Breast epithelium (tissue), 4 donors: Measurements from ENCODE around the gene CHST1. TPM values are rescaled to one million over a fixed set of nuclear protein-coding genes. Genes with fewer than 3 reads are reported as not detected.

ENCODE experiments used
- DNase-seq, 2 donors: peaks; one replicate each; pipeline ENCODE4 v3.0.0-alpha.2; 2019; ENCODE audit warnings: low spot score in 2 of 2
- H3K27ac ChIP-seq, 2 donors: fragments of 200-600 bp; sonication (generic) in 1 of 2; one replicate each; pipeline ENCODE4 v1.5.1; 2016 to 2019; ENCODE audit warnings: mild to moderate bottlenecking in 1 of 2
- H3K27me3 ChIP-seq, 2 donors: fragments of 200-600 bp; sonication (generic) in 1 of 2; one replicate each; pipeline versions ENCODE4 v1.5.1 to v1.6.0; 2017 to 2019; ENCODE audit warnings: control low read depth in 1 of 2, mild to moderate bottlenecking in 1 of 2
- H3K36me3 ChIP-seq: fragments of 200-600 bp; one replicate; pipeline ENCODE4 v1.5.1; 2019
- H3K4me1 ChIP-seq, 2 donors: fragments of 200-600 bp; sonication (generic); one replicate each; pipeline ENCODE4 v1.5.1; 2016 to 2019; ENCODE audit warnings: control low read depth in 1 of 2
- H3K4me3 ChIP-seq, 3 donors: fragments of 200-600 bp; sonication (generic); 1 replicate in 2 of 3; 2 replicates in 1 of 3; pipeline ENCODE4 v1.5.1; 2016 to 2019; ENCODE audit warnings: mild to moderate bottlenecking in 3 of 3, moderate library complexity in 2 of 3
- H3K9me3 ChIP-seq, 2 donors: fragments of 200-600 bp; sonication (generic) in 1 of 2; one replicate each; pipeline ENCODE4 v1.5.1; 2016 to 2019; ENCODE audit warnings: control low read depth in 1 of 2
- POLR2A ChIP-seq: fragments of 450-650 bp; IDR thresholded peaks from one replicate; pipeline ENCODE4 v1.6.1; 2016; ENCODE audit warnings: antibody characterized with exemption, mild to moderate bottlenecking, moderate library complexity
- POLR2AphosphoS5 ChIP-seq, 3 donors: sonication (generic); formaldehyde crosslinking; IDR thresholded peaks; one replicate each; pipeline ENCODE4 v1.6.1; 2017; ENCODE audit warnings: antibody characterized with exemption in 3 of 3
- intact Hi-C: fragments of 100-400 bp; cut with DNase I; formaldehyde crosslinking; loops from one replicate; pipeline ENCODE4 v1.15.1; 2023; ENCODE audit warnings: low total_unique reads
- total RNA-seq, 3 donors: library from RNA; depleted of rRNA; stranded (reverse); fragments of >200 nt; gene quantifications; one replicate each; pipeline ENCODE4 v1.1.0, GENCODE V29; 2016
- TF ChIP-seq, protein P1 (sequence below), 3 donors: fragments of 450-650 bp; IDR thresholded peaks; one replicate each; pipeline ENCODE4 v1.5.1; 2016 to 2017; ENCODE audit warnings: antibody characterized with exemption in 3 of 3, mild to moderate bottlenecking in 3 of 3, moderate library complexity in 3 of 3

CHST1 gene
- total RNA-seq, 3 donors from 2014 or later: 1.8 to 3.6 (median 2.2) TPM

DNA sequence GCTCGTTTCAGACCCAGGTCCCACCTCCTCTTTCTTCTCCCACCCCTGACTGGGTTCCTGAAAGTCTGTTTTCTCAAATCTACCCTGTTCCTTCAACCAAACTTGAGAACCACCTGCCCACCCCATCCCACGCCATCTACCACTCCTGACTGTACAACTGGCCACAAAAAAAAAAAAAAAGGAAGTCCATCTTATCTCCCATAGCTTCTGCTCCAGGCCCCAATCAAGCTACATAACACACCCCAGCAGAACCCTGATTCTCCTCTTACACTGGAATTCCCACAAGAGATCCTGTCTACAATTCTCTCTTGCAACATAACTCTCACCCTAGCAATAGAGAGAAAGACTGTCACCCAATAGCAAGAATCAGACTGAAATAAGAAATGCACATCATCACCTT lies 39.2 kb upstream of the CHST1 start:
- Histone ChIP-seq H3K36me3 (no peaks in the 10 kb centered on the region), H3K27me3 (peaks cover 0 to 15% of the 10 kb centered on the region in 2 donors), H3K9me3 (no peaks in the 10 kb centered on the region), H3K4me3 (no peak overlapping the region), H3K4me1 (no peaks in the 10 kb centered on the region), H3K27ac (no peak overlapping the region)
- no peak for DNase-seq
- intact Hi-C loops: no loop called here
- TF ChIP-seq POLR2A: no peak
- TF ChIP-seq, protein P1, sequence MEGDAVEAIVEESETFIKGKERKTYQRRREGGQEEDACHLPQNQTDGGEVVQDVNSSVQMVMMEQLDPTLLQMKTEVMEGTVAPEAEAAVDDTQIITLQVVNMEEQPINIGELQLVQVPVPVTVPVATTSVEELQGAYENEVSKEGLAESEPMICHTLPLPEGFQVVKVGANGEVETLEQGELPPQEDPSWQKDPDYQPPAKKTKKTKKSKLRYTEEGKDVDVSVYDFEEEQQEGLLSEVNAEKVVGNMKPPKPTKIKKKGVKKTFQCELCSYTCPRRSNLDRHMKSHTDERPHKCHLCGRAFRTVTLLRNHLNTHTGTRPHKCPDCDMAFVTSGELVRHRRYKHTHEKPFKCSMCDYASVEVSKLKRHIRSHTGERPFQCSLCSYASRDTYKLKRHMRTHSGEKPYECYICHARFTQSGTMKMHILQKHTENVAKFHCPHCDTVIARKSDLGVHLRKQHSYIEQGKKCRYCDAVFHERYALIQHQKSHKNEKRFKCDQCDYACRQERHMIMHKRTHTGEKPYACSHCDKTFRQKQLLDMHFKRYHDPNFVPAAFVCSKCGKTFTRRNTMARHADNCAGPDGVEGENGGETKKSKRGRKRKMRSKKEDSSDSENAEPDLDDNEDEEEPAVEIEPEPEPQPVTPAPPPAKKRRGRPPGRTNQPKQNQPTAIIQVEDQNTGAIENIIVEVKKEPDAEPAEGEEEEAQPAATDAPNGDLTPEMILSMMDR (IDR thresholded peaks at IDR 0.05): no peak
- TF ChIP-seq POLR2AphosphoS5 (IDR thresholded peaks at IDR 0.05): no peak

DNA sequence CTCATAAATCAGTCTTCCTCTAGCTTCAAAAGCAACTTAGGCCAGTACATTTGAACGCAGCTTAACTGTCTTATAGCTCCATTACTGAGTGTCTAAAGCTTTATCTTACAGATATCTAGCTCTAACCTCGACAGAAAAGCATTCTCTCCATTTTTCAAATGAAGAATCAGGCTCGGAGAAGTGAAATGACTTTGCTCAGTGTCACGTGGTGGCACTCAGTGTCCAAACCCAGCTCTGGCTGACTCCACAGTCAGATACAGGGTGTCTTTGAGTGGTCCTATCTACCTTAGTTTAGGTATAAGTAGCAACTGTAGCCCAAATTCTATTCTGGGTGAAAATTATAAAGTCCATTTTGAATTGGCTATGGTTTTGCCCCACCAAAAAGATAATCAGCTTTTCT lies 38.7 kb upstream of the CHST1 start:
- H3K27ac ChIP-seq: no peak overlapping the region
- no peak overlapping the region for H3K4me3 ChIP-seq
- H3K4me1 ChIP-seq: no peaks in the 10 kb centered on the region
- intact Hi-C loops: no loop called here
- TF ChIP-seq POLR2AphosphoS5 (IDR thresholded peaks at IDR 0.05): no peak
- TF ChIP-seq, protein P1 (IDR thresholded peaks at IDR 0.05): no peak
- no peak for TF ChIP-seq POLR2A
- H3K36me3 ChIP-seq: no peaks in the 10 kb centered on the region
- no peak for DNase-seq
- no peaks in the 10 kb centered on the region for H3K9me3 ChIP-seq
- H3K27me3 ChIP-seq: peaks cover 0 to 15% of the 10 kb centered on the region in 2 donors

DNA sequence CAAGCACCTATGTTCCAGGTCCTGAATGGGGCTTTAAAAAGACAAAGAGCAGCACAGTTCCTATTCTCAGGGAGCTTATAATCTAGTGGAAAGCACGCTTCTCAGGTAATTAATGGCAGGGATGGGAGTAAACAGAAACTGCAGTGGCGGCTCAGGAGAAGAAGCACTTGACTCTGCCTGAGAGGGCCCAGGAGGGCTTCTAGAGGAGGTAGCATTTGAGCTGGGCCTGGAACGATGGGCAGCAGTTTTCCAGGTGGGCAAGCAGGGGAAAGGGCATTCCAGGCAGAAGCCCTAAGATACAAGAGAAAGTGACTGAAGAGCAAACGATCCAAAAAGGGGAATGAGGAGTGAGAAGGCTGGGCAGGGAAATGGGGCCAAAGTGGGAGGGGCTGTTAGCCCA lies 37.1 kb upstream of the CHST1 start:
- Histone ChIP-seq H3K9me3 (no peaks in the 10 kb centered on the region), H3K4me3 (no peak overlapping the region), H3K27ac (no peak overlapping the region), H3K36me3 (no peaks in the 10 kb centered on the region), H3K4me1 (no peaks in the 10 kb centered on the region), H3K27me3 (peaks cover 0 to 9% of the 10 kb centered on the region in 2 donors)
- intact Hi-C loops: no loop called here
- no peak for TF ChIP-seq POLR2AphosphoS5 (IDR thresholded peaks at IDR 0.05)
- TF ChIP-seq, protein P1 (IDR thresholded peaks at IDR 0.05): no peak
- TF ChIP-seq POLR2A: no peak
- no peak for DNase-seq

DNA sequence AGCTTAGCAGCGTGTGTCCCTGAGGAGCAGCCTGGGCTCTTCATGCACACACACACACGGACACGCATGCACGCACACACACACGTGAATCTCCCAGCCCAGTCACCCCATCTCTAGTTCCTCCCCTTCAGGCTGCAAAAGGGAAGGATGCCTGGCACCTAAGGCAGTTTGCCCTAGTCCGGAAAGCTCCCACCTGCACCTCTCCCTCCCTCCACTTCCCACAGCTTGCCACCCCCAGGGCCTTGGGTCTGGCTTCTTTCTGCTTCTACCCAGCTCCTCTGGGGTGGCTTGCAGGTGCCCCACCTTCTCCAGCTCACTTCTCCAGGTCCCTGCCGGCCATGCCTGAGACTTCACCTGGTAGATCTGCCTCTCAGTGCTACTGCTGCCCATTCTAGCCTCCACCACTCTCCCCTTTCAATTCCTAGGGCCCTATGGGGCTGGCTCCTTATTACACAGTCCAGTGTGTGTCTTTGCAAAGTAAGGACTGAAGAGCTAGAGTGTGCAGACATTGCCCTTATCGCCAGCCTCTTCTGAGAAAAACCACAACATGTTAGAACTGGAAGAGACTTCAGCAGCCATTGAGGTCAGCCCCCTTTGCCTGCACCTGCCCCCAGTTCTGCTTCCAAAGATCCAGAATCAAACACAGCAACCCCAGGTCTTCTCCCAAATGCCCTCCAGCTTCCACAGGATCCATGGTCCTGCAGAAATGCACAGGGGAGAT lies 33.5 kb upstream of the CHST1 start:
- Histone ChIP-seq H3K27me3 (peaks cover 0 to 5% of the 10 kb centered on the region in 2 donors), H3K9me3 (no peaks in the 10 kb centered on the region), H3K27ac (no peak overlapping the region), H3K36me3 (no peaks in the 10 kb centered on the region), H3K4me1 (no peaks in the 10 kb centered on the region), H3K4me3 (no peak overlapping the region)
- DNase-seq: no peak
- TF ChIP-seq POLR2AphosphoS5 (IDR thresholded peaks at IDR 0.05): no peak
- TF ChIP-seq, protein P1 (IDR thresholded peaks at IDR 0.05): no peak
- no peak for TF ChIP-seq POLR2A
- intact Hi-C loops: no loop called here

DNA sequence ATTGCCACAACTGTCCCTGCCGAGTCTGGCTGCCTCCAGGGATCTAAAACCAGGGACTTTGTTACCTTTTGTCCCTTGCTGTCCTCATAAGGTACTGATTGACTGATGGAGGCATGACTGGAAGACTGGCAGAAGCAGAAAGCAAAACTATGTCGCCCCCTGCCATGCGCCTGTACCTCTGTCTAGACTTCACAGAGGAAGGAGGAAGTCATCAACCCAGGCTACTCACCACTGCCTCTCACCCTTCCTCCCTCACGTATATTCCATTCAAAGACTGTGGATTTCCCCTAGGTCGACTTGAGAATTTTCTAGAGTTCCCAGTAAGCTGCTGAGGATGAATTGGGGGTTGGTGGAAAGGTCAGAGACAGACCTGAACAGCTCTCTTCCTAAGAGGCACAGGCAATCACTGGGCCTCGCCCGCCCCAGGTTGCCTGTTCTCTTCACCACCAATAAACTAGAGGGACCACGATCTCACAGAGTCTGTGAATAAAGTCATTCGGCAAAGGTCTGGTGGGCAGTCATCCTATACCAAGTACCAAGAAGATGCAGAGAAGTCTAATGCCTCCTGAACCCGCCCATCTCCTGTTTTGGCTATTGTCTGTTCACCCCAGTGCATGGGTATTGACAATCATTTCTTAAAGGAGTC lies 27.5 kb upstream of the CHST1 start:
- intact Hi-C loops: no loop called here
- TF ChIP-seq, protein P1 (IDR thresholded peaks at IDR 0.05): no peak
- TF ChIP-seq POLR2AphosphoS5 (IDR thresholded peaks at IDR 0.05): no peak
- TF ChIP-seq POLR2A: no peak
- Histone ChIP-seq H3K9me3 (no peaks in the 10 kb centered on the region), H3K4me3 (no peak overlapping the region), H3K27me3 (no peaks in the 10 kb centered on the region), H3K4me1 (no peaks in the 10 kb centered on the region), H3K36me3 (no peaks in the 10 kb centered on the region), H3K27ac (no peak overlapping the region)
- no peak for DNase-seq
